Measurements from ENCODE around the gene PPP1R15B.

DNA sequence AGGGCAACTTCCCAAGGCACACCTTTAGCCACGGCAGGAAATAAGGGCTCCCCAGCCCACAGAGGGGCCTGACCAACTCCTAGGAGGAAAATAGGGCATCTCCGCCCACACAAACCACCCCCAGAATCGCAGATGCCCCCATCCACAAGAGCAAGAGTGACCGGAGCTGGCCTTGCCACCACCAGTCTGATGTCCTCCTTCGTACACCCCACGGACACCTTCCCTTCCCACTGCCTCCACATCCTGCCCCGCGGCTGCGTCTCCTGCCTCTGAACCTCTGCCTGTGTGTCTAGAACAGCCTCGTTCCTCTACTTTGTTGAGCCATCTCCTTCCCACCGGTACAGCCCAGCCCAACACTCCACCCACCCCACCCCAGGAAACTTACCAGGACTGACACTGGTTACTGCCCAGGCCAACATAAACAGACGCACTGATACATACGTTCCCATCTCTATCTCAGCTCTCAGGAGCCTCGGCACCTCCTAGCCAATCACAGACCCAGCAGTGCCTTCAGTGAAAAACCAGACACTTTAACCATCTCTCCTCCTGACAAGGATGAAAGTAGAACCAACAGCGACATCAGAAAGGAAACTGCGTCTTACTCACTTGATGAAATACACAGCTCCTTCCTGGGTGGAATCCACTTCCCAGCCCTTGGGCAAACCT lies 44.3 kb downstream of the PPP1R15B start:
- TF ChIP-seq, protein P1, sequence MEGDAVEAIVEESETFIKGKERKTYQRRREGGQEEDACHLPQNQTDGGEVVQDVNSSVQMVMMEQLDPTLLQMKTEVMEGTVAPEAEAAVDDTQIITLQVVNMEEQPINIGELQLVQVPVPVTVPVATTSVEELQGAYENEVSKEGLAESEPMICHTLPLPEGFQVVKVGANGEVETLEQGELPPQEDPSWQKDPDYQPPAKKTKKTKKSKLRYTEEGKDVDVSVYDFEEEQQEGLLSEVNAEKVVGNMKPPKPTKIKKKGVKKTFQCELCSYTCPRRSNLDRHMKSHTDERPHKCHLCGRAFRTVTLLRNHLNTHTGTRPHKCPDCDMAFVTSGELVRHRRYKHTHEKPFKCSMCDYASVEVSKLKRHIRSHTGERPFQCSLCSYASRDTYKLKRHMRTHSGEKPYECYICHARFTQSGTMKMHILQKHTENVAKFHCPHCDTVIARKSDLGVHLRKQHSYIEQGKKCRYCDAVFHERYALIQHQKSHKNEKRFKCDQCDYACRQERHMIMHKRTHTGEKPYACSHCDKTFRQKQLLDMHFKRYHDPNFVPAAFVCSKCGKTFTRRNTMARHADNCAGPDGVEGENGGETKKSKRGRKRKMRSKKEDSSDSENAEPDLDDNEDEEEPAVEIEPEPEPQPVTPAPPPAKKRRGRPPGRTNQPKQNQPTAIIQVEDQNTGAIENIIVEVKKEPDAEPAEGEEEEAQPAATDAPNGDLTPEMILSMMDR (conservative IDR thresholded peaks at IDR 0.05; ENCODE audit: low read depth, low read length): no peak
- no peak for TF ChIP-seq EZH2 (IDR thresholded peaks at IDR 0.05; ENCODE audit: borderline replicate concordance, low read depth, low read length, poor library complexity, severe bottlenecking)

Data from A673 (cell line).